ENCODE results near the gene NKRF.
"Not testable (repeated sequence)": the region's sequence is repeated elsewhere in the genome, so short reads cannot be mapped to it uniquely, and the experiment has no call there.

The NKRF gene

DNA sequence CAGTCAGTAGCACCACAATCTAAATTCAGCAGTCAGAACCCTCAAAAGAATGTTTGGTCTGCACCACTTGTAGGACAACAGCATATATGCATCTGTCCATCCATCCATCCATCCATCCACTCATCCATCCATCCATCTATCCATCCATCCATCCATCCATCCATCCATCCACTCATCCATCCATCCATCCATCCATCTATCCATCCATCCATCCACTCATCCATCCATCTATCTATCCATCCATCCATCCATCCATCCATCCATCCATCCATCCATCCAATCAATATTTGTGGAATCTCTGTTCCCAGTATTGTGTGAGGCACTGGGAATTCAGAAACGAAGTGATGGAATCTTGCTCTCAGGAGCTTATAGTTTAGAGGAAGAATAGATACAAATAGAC is 31.2 kb upstream of the NKRF start:
- not testable (repeated sequence) for H3K27me3 ChIP-seq (ENCODE audit: insufficient read depth, low read length); H3K27ac ChIP-seq (ENCODE audit: low read depth, low read length); H3K9ac ChIP-seq (ENCODE audit: low read depth, low read length); H3K4me3 ChIP-seq (ENCODE audit: low read length); H3K9me3 ChIP-seq (ENCODE audit: insufficient read depth, low read depth, low read length); H3K4me1 ChIP-seq (ENCODE audit: insufficient read depth, low read length)
- WGBS = no CpG with 5 or more reads among the region's 1 CpG
- H3K36me3 ChIP-seq (ENCODE audit: insufficient read depth, low read length) = peaks cover 15% of the 10 kb centered on the region

DNA sequence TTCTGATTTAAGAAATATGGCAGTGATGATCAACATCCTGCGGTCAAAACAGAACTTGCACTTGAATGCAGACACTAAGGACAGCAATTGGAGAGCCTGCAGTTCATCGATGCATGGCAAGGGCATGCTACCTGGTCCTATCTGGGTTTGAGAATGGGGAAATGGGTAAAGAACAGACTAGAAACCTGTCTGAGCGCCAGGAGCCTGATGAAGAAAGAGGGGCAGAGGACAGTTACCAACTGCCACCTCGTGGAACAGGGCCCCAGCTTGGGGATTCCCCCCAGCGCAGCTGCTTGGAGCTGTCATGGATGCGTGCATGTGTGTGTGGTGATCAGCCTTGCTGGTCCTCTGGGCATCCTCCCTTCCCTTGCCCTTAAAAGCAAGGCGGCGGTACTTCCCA is 30.2 kb upstream of the NKRF start:
- Histone ChIP-seq H3K4me1 (ENCODE audit: insufficient read depth, low read length) (no peaks in the 10 kb centered on the region), H3K36me3 (ENCODE audit: insufficient read depth, low read length) (peaks cover 15% of the 10 kb centered on the region), H3K27ac (ENCODE audit: low read depth, low read length) (no peak overlapping the region), H3K27me3 (ENCODE audit: insufficient read depth, low read length) (no peaks in the 10 kb centered on the region), H3K9me3 (ENCODE audit: insufficient read depth, low read depth, low read length) (no peaks in the 10 kb centered on the region), H3K9ac (ENCODE audit: low read depth, low read length) (no peak overlapping the region), H3K4me3 (ENCODE audit: low read length) (no peak overlapping the region)
- 92% methylated on average over 8 of the region's 8 CpGs for WGBS

DNA sequence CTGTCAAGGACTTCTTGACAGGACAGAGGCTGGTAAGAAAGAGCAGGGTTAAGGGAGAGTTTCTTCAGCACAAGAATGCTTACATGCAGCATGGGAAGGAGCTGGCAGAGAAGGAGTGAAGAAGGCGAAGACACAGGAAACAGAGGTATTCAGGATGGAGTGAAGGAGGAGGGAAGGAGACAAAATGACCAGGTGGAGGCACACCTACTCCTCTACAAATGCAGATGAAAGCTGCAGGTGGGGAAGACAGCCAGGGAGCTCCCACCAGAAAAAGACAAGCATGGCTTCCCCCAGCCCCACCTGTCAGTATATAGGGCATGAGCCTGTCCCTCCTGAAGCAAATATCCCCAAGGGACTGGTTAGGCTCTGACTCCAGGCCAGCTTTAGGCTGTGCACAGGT is 29.6 kb upstream of the NKRF start:
- no peaks in the 10 kb centered on the region for H3K9me3 ChIP-seq (ENCODE audit: insufficient read depth, low read depth, low read length)
- H3K27ac ChIP-seq (ENCODE audit: low read depth, low read length) = no peak overlapping the region
- no peaks in the 10 kb centered on the region for H3K4me1 ChIP-seq (ENCODE audit: insufficient read depth, low read length)
- no peaks in the 10 kb centered on the region for H3K27me3 ChIP-seq (ENCODE audit: insufficient read depth, low read length)
- no peak overlapping the region for H3K4me3 ChIP-seq (ENCODE audit: low read length)
- H3K36me3 ChIP-seq (ENCODE audit: insufficient read depth, low read length) = peaks cover 15% of the 10 kb centered on the region
- no peak overlapping the region for H3K9ac ChIP-seq (ENCODE audit: low read depth, low read length)
- WGBS = 93% methylated on average over 1 of the region's 1 CpG

DNA sequence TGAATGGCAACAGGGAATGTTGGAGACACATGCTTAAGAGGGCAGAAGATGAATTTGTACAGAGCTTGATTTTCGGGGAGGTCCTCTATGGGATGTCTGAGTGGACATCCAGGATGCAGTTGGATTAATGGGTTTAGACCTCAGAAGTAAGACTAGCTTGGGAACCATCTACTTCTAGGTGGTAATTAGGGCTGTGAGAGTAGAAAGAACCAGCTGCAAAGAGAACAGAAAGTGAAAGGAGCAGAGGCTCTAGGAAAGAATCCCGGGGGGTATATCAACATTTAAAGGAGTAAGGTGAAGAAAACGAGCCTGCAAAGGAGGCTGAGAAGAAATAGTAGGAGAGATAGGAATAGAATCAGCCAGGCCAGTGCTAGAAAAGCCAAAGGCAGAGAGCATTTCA is 29.0 kb upstream of the NKRF start:
- WGBS = 90% methylated on average over 3 of the region's 3 CpGs
- Histone ChIP-seq H3K4me3 (ENCODE audit: low read length) (no peak overlapping the region), H3K27ac (ENCODE audit: low read depth, low read length) (no peak overlapping the region), H3K4me1 (ENCODE audit: insufficient read depth, low read length) (no peaks in the 10 kb centered on the region), H3K9ac (ENCODE audit: low read depth, low read length) (no peak overlapping the region), H3K9me3 (ENCODE audit: insufficient read depth, low read depth, low read length) (no peaks in the 10 kb centered on the region), H3K36me3 (ENCODE audit: insufficient read depth, low read length) (peaks cover 15% of the 10 kb centered on the region), H3K27me3 (ENCODE audit: insufficient read depth, low read length) (no peaks in the 10 kb centered on the region)

DNA sequence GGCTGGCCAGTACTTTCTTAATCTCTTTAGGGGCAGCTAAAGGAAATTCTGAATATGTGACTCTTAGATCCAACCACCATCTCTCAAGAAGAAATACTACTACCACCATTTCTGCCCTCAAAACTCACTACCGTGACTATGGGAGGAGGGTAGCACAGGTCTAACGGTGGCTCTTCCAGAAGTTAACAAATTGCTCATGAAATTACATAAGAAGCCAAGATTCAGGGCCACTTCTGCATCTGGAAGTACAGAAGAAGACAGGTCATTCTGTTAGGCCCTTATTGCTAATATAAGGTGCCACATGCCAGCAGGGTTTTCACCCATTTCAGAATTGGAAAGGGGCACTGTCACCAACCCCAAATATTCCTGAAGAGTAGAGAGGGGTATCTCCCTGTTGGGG is 19.6 kb upstream of the NKRF start:
- H3K9ac ChIP-seq (ENCODE audit: low read depth, low read length) = no peak overlapping the region
- no peaks in the 10 kb centered on the region for H3K4me1 ChIP-seq (ENCODE audit: insufficient read depth, low read length)
- no peaks in the 10 kb centered on the region for H3K27me3 ChIP-seq (ENCODE audit: insufficient read depth, low read length)
- no peak overlapping the region for H3K27ac ChIP-seq (ENCODE audit: low read depth, low read length)
- H3K9me3 ChIP-seq (ENCODE audit: insufficient read depth, low read depth, low read length) = no peaks in the 10 kb centered on the region
- 96% methylated on average over 2 of the region's 2 CpGs for WGBS
- 0 out of 2 replicates have a peak, but pooled peaks cover 6% of the 10 kb centered on the region for H3K36me3 ChIP-seq (ENCODE audit: insufficient read depth, low read length)
- no peak overlapping the region for H3K4me3 ChIP-seq (ENCODE audit: low read length)

DNA sequence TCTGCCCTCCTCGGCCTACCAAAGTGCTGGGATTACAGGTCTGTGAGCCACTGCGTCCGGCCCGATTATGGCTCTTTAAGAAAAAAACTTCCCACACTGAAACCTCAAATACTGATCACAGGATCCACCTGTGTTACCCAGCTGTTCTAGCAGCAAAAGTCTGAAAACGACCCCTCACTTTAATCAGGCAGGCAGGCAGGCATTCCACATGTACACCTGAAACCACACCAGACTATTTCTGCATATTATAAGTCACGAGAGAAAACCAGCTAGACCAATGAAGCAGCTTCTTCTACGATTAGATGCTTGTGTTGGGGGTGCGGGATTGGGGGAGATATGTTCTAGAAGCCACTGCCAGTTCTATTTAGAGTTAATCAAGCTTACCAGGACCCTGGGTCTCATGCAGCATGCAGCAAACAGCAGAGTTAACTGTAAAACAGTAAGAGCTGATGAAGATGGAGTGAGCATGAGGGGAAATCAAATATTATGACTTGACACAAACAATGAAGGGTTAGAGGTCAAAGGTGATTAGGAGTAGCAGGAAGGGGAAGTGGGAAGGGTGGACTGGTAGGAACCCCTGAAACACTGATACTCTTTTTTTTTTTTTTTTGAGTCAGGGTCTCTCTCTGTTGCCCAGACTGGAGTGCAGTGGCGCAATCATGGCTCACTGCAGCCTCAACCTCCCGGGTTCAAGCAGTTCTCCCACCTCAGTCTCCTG is 18.9 kb upstream of the NKRF start:
- no peaks in the 10 kb centered on the region for H3K9me3 ChIP-seq (ENCODE audit: insufficient read depth, low read depth, low read length)
- no peak overlapping the region for H3K27ac ChIP-seq (ENCODE audit: low read depth, low read length)
- H3K4me1 ChIP-seq (ENCODE audit: insufficient read depth, low read length) = no peaks in the 10 kb centered on the region
- 0 out of 2 replicates have a peak, but pooled peaks cover 6% of the 10 kb centered on the region for H3K36me3 ChIP-seq (ENCODE audit: insufficient read depth, low read length)
- H3K27me3 ChIP-seq (ENCODE audit: insufficient read depth, low read length) = no peaks in the 10 kb centered on the region
- H3K9ac ChIP-seq (ENCODE audit: low read depth, low read length) = no peak overlapping the region
- H3K4me3 ChIP-seq (ENCODE audit: low read length) = no peak overlapping the region
- WGBS = 95% methylated on average over 10 of the region's 10 CpGs

DNA sequence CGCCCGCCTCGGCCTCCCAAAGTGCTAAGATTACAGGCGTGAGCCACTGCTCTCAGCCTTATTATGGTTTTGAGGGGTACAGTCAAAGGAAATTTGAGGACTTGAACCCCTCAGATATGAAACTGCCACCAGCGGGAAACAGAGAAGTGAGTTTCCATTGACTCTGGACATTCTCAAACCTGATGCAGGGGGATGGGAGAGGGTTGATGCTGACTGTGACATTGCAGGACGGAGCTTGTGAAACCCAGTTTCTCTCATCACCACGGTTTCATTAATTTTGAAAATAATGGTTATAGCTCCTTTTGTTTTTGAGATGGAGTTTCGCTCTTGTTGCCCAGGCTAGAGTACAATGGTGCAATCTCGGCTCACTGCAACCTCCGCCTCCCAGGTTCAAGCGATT is 18.2 kb upstream of the NKRF start:
- Histone ChIP-seq H3K4me1 (ENCODE audit: insufficient read depth, low read length) (no peaks in the 10 kb centered on the region), H3K27ac (ENCODE audit: low read depth, low read length) (no peak overlapping the region), H3K27me3 (ENCODE audit: insufficient read depth, low read length) (no peaks in the 10 kb centered on the region), H3K9me3 (ENCODE audit: insufficient read depth, low read depth, low read length) (no peaks in the 10 kb centered on the region), H3K4me3 (ENCODE audit: low read length) (no peak overlapping the region), H3K36me3 (ENCODE audit: insufficient read depth, low read length) (0 out of 2 replicates have a peak, but pooled peaks cover 6% of the 10 kb centered on the region), H3K9ac (ENCODE audit: low read depth, low read length) (no peak overlapping the region)
- 97% methylated on average over 11 of the region's 11 CpGs for WGBS

DNA sequence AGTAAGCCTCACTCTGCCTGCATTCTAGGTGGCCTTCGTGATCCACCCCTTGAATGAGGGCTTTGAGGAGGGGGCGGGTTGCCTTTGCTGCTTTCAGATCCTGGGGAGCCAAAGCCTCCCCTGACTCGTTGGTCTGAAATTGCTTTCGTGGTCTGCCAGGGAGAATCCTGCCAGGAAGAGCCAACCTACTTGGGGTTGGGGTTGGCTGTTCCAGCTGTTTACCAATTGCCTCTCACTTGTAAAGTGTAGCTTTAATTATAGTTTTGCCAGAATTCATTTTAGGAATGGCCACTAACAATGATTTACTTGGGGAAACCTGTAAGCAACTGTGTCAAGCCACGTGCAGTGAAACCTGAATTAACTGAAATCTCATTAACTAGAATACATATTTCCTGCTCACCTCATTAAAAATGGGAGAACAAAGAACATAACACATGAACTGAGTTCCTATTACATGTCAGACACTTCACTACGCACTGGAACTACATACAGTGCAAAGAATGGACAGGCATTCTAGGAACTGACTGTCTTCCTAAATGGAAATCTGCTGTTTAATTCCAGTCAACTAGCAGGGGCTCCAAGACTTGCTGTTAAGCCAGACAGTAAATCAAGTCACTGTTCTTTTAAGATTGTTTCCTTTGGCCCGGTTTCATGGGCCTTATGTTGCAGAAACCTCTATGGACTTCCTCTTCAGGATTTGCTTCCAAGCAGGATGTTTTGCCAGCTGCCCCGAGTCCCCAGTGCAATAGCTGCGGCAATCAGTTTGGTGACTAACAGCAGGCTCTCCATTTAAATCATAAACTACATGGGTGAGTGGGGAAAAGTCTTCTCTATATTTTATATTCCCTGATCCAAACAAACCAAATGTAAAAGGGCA is 16.4 kb upstream of the NKRF start:
- H3K27me3 ChIP-seq (ENCODE audit: insufficient read depth, low read length) = no peaks in the 10 kb centered on the region
- H3K36me3 ChIP-seq (ENCODE audit: insufficient read depth, low read length) = no peaks in the 10 kb centered on the region
- no peak overlapping the region for H3K4me3 ChIP-seq (ENCODE audit: low read length)
- WGBS = 88% methylated on average over 8 of the region's 9 CpGs
- no peak overlapping the region for H3K27ac ChIP-seq (ENCODE audit: low read depth, low read length)
- H3K9me3 ChIP-seq (ENCODE audit: insufficient read depth, low read depth, low read length) = no peaks in the 10 kb centered on the region
- H3K4me1 ChIP-seq (ENCODE audit: insufficient read depth, low read length) = peaks cover 8% of the 10 kb centered on the region
- H3K9ac ChIP-seq (ENCODE audit: low read depth, low read length) = no peak overlapping the region

DNA sequence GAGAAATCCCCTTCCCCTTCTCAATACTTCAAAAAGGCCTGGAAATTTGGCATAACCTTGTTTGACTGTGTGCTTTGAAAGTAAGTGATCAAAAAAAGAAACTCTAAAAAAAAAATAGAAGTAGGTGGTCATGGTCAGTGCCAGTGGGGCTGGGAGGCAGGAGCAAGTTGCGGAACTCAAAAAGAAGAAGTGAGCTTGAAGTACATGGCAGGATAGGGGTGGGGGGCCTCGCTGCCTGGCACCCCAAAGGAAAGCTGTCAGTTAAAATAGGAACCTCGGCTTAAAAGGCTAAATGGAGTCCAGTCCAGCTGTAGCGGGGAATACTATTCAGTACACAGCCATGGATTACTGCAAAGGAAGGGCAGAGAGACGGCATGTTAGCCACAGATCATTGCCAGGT is 12.2 kb upstream of the NKRF start:
- Histone ChIP-seq H3K4me3 (ENCODE audit: low read length) (no peak overlapping the region), H3K9me3 (ENCODE audit: insufficient read depth, low read depth, low read length) (no peaks in the 10 kb centered on the region), H3K27me3 (ENCODE audit: insufficient read depth, low read length) (no peaks in the 10 kb centered on the region), H3K27ac (ENCODE audit: low read depth, low read length) (no peak overlapping the region), H3K9ac (ENCODE audit: low read depth, low read length) (no peak overlapping the region), H3K4me1 (ENCODE audit: insufficient read depth, low read length) (peaks cover 17% of the 10 kb centered on the region), H3K36me3 (ENCODE audit: insufficient read depth, low read length) (no peaks in the 10 kb centered on the region)
- WGBS = 87% methylated on average over 5 of the region's 5 CpGs

DNA sequence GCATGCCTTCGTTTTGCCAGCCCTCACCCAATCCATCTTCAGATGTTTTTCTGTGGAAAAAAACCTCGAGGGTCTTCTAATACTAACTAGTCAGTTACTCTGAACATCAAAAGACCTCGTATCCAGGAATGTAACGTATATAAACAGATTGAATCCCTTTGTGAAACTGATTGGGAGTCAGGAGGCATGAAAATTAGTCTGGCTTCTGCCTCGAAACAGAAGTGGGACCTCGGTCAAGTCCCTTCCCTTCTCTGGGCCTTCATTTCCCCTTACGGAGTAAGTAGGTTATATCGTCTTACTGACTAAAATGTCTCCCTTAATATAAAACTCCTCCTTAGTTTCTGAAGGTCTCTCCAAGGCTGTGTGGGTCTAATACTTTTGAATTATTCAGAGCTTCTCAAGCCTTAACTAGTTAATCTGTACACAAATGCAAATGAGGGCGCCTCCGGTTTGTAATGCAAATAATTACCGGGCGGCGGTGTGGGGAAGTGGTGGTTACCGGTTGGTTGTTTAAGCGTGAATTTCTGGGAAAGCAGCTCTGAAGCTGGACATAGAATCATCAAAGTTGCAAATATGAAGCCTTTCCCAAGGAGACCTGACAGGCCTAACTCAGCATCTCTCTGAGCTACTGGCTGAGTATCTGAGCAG is 11.4 kb upstream of the NKRF start:
- WGBS = 38% methylated on average over 13 of the region's 15 CpGs
- H3K27ac ChIP-seq (ENCODE audit: low read depth, low read length) = 0 out of 2 replicates have a peak overlapping the region, but pooled peaks have one; percentile 10
- H3K4me1 ChIP-seq (ENCODE audit: insufficient read depth, low read length) = peaks cover 17% of the 10 kb centered on the region
- H3K4me3 ChIP-seq (ENCODE audit: low read length) = no peak overlapping the region
- no peaks in the 10 kb centered on the region for H3K9me3 ChIP-seq (ENCODE audit: insufficient read depth, low read depth, low read length)
- no peaks in the 10 kb centered on the region for H3K36me3 ChIP-seq (ENCODE audit: insufficient read depth, low read length)
- no peaks in the 10 kb centered on the region for H3K27me3 ChIP-seq (ENCODE audit: insufficient read depth, low read length)
- H3K9ac ChIP-seq (ENCODE audit: low read depth, low read length) = no peak overlapping the region

DNA sequence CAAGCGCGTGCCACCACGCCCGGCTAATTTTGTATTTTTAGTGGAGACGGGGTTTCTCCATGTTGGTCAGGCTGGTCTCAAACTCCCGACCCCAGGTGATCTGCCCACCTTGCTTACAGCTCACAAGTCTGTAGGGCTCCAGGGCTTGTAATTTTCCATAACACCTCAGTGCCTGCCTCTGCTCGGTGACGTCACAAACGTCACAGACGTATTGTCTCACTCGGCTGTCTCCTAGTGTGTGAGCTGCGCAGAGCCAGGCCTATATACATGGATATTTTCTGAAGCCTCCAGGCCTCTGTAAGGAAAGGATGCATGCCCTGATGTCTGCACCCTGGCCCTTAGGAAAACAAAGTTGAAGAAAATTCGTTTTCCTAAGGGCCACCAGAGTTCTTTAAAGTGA is 8.6 kb upstream of the NKRF start:
- Histone ChIP-seq H3K36me3 (ENCODE audit: insufficient read depth, low read length) (no peaks in the 10 kb centered on the region), H3K9ac (ENCODE audit: low read depth, low read length) (no peak overlapping the region)

More for the DNA sequence above, 8.6 kb upstream of the NKRF start:
- Histone ChIP-seq H3K4me3 (ENCODE audit: low read length) (no peak overlapping the region), H3K27ac (ENCODE audit: low read depth, low read length) (no peak overlapping the region), H3K27me3 (ENCODE audit: insufficient read depth, low read length) (no peaks in the 10 kb centered on the region), H3K4me1 (ENCODE audit: insufficient read depth, low read length) (peaks cover 17% of the 10 kb centered on the region), H3K9me3 (ENCODE audit: insufficient read depth, low read depth, low read length) (no peaks in the 10 kb centered on the region)
- 95% methylated on average over 13 of the region's 13 CpGs for whole genome bisulfite sequencing
